IMR-90 (cell line): Measurements from ENCODE around the gene HDAC8.

Experiments used
- MAFK ChIP-seq: IDR thresholded peaks from 2 replicates; pipeline ENCODE4 v1.6.1; 2012; ENCODE audit warnings: low read depth, low read length, improper control_type of control experiment
- MAZ ChIP-seq: IDR thresholded peaks from 2 replicates; pipeline ENCODE4 v1.6.1; 2012; ENCODE audit warnings: low read depth, mild to moderate bottlenecking, low read length, improper control_type of control experiment, moderate library complexity, borderline replicate concordance
- POLR2A ChIP-seq: IDR thresholded peaks from 2 replicates; pipeline ENCODE4 v1.6.1; 2012; ENCODE audit warnings: mild to moderate bottlenecking, low read depth, low read length
- TF ChIP-seq, protein P1 (sequence below): conservative IDR thresholded peaks from 2 replicates; pipeline ENCODE4 v1.5.1; 2012; ENCODE audit warnings: mild to moderate bottlenecking, low read depth, low read length, improper control_type of control experiment

DNA sequence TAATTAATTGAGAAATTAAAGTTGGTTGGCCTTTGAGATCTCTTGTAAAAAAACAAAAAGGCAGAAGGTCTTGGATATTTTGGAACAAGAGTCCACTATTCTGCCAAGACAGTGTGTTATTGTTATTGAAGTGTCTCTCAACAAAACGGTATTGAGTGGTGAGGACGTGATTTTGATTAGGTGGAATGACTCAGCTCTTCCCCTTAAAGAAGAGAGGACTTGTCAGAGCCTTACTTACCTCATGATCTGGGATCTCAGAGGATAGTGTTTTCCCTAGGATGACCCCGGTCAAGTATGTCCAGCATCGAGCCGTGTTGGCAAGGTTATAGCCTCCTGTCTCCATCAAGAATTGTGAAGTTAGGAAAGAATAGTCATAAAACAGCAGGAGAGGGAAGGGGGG is 110.9 kb downstream of the HDAC8 start:
- TF ChIP-seq, protein P1, sequence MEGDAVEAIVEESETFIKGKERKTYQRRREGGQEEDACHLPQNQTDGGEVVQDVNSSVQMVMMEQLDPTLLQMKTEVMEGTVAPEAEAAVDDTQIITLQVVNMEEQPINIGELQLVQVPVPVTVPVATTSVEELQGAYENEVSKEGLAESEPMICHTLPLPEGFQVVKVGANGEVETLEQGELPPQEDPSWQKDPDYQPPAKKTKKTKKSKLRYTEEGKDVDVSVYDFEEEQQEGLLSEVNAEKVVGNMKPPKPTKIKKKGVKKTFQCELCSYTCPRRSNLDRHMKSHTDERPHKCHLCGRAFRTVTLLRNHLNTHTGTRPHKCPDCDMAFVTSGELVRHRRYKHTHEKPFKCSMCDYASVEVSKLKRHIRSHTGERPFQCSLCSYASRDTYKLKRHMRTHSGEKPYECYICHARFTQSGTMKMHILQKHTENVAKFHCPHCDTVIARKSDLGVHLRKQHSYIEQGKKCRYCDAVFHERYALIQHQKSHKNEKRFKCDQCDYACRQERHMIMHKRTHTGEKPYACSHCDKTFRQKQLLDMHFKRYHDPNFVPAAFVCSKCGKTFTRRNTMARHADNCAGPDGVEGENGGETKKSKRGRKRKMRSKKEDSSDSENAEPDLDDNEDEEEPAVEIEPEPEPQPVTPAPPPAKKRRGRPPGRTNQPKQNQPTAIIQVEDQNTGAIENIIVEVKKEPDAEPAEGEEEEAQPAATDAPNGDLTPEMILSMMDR: no peak
- TF ChIP-seq POLR2A (no peak), MAFK (no peak), MAZ (no peak)
